ENCODE results near the gene C3orf22.
A peak's percentile ranks its signal among the peaks of the same experiment; 100 is the strongest.

The C3orf22 gene

GRCh38 chr3:126523745-126524428 is 34.8 kb downstream of the C3orf22 start, which contains the start of gene CHST13:
CHST13 (plus strand) TSS chr3:126524155; CDS start chr3:126524333, 178 bp downstream.
- Histone ChIP-seq H4K8ac (ENCODE audit: low read length) (no peak within 1 kb of the TSS), H3K4ac (ENCODE audit: low read depth in 1 of 2, low read length in 2 of 2) (no peak within 1 kb of the TSS), H2AFZ (ENCODE audit: low read depth, low read length) (no peak within 1 kb of the TSS), H3K27me3 (ENCODE audit: control insufficient read depth in 1 of 2, insufficient read depth in 1 of 2, low read length in 2 of 2) (peaks cover 55% of the 10 kb centered on the region in 2 experiments), H2BK120ac (ENCODE audit: low read depth, low read length) (no peak within 1 kb of the TSS), H3K36me3 (ENCODE audit: control insufficient read depth in 1 of 2, insufficient read depth in 2 of 2, low read depth in 1 of 2, low read length in 2 of 2) (no peaks in the 10 kb centered on the region), H2BK5ac (ENCODE audit: low read depth, low read length, poor library complexity, severe bottlenecking) (no peak within 1 kb of the TSS), H2AK5ac (ENCODE audit: low read length, severe bottlenecking) (no peak within 1 kb of the TSS), H3K9me3 (ENCODE audit: control insufficient read depth, low read length) (no peaks in the 10 kb centered on the region), H3K14ac (ENCODE audit: low read length in 2 of 2) (peak within 1 kb of the TSS in 1 of 2 experiments; percentile 28), H3K4me1 (ENCODE audit: control insufficient read depth, insufficient read depth, low read depth, low read length) (peaks cover 21% of the 10 kb centered on the region), H3K4me3 (ENCODE audit: insufficient read depth in 1 of 2, low read depth in 1 of 2, low read length in 2 of 2) (peak within 1 kb of the TSS; percentile 45 to 66), H3K23ac (ENCODE audit: low read length in 2 of 2) (no peak within 1 kb of the TSS), H4K91ac (ENCODE audit: low read length) (no peak within 1 kb of the TSS), H3K18ac (ENCODE audit: low read depth in 1 of 2, low read length in 2 of 2) (no peak within 1 kb of the TSS), H2BK15ac (ENCODE audit: low read depth, poor library complexity, severe bottlenecking) (no peak within 1 kb of the TSS), H2BK12ac (ENCODE audit: low read length in 2 of 2) (no peak within 1 kb of the TSS), H3K4me2 (ENCODE audit: low read length, poor library complexity, severe bottlenecking) (peak within 1 kb of the TSS; percentile 86), H3K27ac (ENCODE audit: low read length, poor library complexity, severe bottlenecking) (no peak within 1 kb of the TSS), H3K79me1 (replicated peaks; ENCODE audit: low read length, poor library complexity, severe bottlenecking) (no peaks in the 10 kb centered on the region), H3K9ac (ENCODE audit: low read length) (peak within 1 kb of the TSS; percentile 6)
- WGBS = 10% methylated on average over 44 of the region's 56 CpGs
- DNase-seq = peak; percentile 42

DNA sequence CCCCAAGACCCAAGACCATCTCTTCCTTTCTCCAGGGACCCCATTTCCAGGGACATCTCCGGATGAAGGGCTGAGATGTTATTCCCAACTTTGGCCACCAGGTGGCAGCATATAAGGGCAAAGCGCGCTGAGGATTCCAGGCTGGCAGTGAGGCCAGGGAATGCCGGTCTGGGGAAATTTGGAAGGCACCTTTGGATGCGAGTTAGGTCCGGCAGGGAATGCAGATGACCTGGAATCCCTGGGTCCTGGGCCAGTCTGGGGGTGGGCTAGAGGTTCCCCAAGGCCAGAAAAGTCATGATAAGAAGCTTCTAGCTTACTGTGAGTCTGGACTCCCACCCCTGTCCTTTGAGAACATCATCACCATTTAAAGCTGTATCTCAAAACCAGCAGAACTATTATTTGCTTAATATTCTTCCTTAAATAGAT is 36.4 kb downstream of the C3orf22 start:
- H3K18ac ChIP-seq (ENCODE audit: low read depth in 1 of 2, low read length in 2 of 2) = no peak overlapping the region
- peak; percentile 55 for DNase-seq
- H3K4me2 ChIP-seq (ENCODE audit: low read length, poor library complexity, severe bottlenecking) = no peak overlapping the region
- H2AFZ ChIP-seq (ENCODE audit: low read depth, low read length) = no peak overlapping the region
- no peak overlapping the region for H4K91ac ChIP-seq (ENCODE audit: low read length)
- no peak overlapping the region for H3K4me3 ChIP-seq (ENCODE audit: insufficient read depth in 1 of 2, low read depth in 1 of 2, low read length in 2 of 2)
- H2BK120ac ChIP-seq (ENCODE audit: low read depth, low read length) = no peak overlapping the region
- no peak overlapping the region for H3K14ac ChIP-seq (ENCODE audit: low read length in 2 of 2)
- peaks cover 62 to 64% of the 10 kb centered on the region in 2 experiments for H3K27me3 ChIP-seq (ENCODE audit: control insufficient read depth in 1 of 2, insufficient read depth in 1 of 2, low read length in 2 of 2)
- WGBS = 0% methylated on average over 6 of the region's 6 CpGs
- H3K4ac ChIP-seq (ENCODE audit: low read depth in 1 of 2, low read length in 2 of 2) = no peak overlapping the region
- no peak overlapping the region for H2AK5ac ChIP-seq (ENCODE audit: low read length, severe bottlenecking)
- no peak overlapping the region for H3K27ac ChIP-seq (ENCODE audit: low read length, poor library complexity, severe bottlenecking)
- no peak overlapping the region for H2BK15ac ChIP-seq (ENCODE audit: low read depth, poor library complexity, severe bottlenecking)
- H3K36me3 ChIP-seq (ENCODE audit: control insufficient read depth in 1 of 2, insufficient read depth in 2 of 2, low read depth in 1 of 2, low read length in 2 of 2) = no peaks in the 10 kb centered on the region
- H3K9ac ChIP-seq (ENCODE audit: low read length) = no peak overlapping the region
- H2BK5ac ChIP-seq (ENCODE audit: low read depth, low read length, poor library complexity, severe bottlenecking) = no peak overlapping the region
- no peaks in the 10 kb centered on the region for H3K79me1 ChIP-seq (replicated peaks; ENCODE audit: low read length, poor library complexity, severe bottlenecking)
- no peaks in the 10 kb centered on the region for H3K9me3 ChIP-seq (ENCODE audit: control insufficient read depth, low read length)
- H4K8ac ChIP-seq (ENCODE audit: low read length) = no peak overlapping the region
- H3K4me1 ChIP-seq (ENCODE audit: control insufficient read depth, insufficient read depth, low read depth, low read length) = peaks cover 12% of the 10 kb centered on the region
- H2BK12ac ChIP-seq (ENCODE audit: low read length in 2 of 2) = no peak overlapping the region
- H3K23ac ChIP-seq (ENCODE audit: low read length in 2 of 2) = no peak overlapping the region

- Histone ChIP-seq H3K4me2 (ENCODE audit: low read length, poor library complexity, severe bottlenecking) (no peak overlapping the region), H2BK12ac (ENCODE audit: low read length in 2 of 2) (no peak overlapping the region), H3K27me3 (ENCODE audit: control insufficient read depth in 1 of 2, insufficient read depth in 1 of 2, low read length in 2 of 2) (peaks cover 64 to 67% of the 10 kb centered on the region in 2 experiments), H3K4me1 (ENCODE audit: control insufficient read depth, insufficient read depth, low read depth, low read length) (peaks cover 12% of the 10 kb centered on the region), H4K91ac (ENCODE audit: low read length) (no peak overlapping the region), H3K4me3 (ENCODE audit: insufficient read depth in 1 of 2, low read depth in 1 of 2, low read length in 2 of 2) (no peak overlapping the region), H3K14ac (ENCODE audit: low read length in 2 of 2) (no peak overlapping the region), H3K36me3 (ENCODE audit: control insufficient read depth in 1 of 2, insufficient read depth in 2 of 2, low read depth in 1 of 2, low read length in 2 of 2) (no peaks in the 10 kb centered on the region), H2AK5ac (ENCODE audit: low read length, severe bottlenecking) (no peak overlapping the region), H3K23ac (ENCODE audit: low read length in 2 of 2) (no peak overlapping the region), H3K79me1 (replicated peaks; ENCODE audit: low read length, poor library complexity, severe bottlenecking) (no peaks in the 10 kb centered on the region), H3K4ac (ENCODE audit: low read depth in 1 of 2, low read length in 2 of 2) (no peak overlapping the region), H4K8ac (ENCODE audit: low read length) (no peak overlapping the region), H3K9me3 (ENCODE audit: control insufficient read depth, low read length) (no peaks in the 10 kb centered on the region), H3K27ac (ENCODE audit: low read length, poor library complexity, severe bottlenecking) (no peak overlapping the region), H2AFZ (ENCODE audit: low read depth, low read length) (no peak overlapping the region), H3K18ac (ENCODE audit: low read depth in 1 of 2, low read length in 2 of 2) (no peak overlapping the region), H3K9ac (ENCODE audit: low read length) (no peak overlapping the region), H2BK120ac (ENCODE audit: low read depth, low read length) (no peak overlapping the region), H2BK15ac (ENCODE audit: low read depth, poor library complexity, severe bottlenecking) (no peak overlapping the region), H2BK5ac (ENCODE audit: low read depth, low read length, poor library complexity, severe bottlenecking) (no peak overlapping the region)
- DNase-seq = no peak
- 84% methylated on average over 11 of the region's 11 CpGs for WGBS
Observed at GRCh38 chr3:126521122-126521891, 37.4 kb downstream of the C3orf22 start.
